ENCODE data around the gene TEX19.

Gene TEX19

GRCh38 chr17:82382933-82383255 is 23.8 kb downstream of the TEX19 start (continued):
- TF ChIP-seq, protein P1, sequence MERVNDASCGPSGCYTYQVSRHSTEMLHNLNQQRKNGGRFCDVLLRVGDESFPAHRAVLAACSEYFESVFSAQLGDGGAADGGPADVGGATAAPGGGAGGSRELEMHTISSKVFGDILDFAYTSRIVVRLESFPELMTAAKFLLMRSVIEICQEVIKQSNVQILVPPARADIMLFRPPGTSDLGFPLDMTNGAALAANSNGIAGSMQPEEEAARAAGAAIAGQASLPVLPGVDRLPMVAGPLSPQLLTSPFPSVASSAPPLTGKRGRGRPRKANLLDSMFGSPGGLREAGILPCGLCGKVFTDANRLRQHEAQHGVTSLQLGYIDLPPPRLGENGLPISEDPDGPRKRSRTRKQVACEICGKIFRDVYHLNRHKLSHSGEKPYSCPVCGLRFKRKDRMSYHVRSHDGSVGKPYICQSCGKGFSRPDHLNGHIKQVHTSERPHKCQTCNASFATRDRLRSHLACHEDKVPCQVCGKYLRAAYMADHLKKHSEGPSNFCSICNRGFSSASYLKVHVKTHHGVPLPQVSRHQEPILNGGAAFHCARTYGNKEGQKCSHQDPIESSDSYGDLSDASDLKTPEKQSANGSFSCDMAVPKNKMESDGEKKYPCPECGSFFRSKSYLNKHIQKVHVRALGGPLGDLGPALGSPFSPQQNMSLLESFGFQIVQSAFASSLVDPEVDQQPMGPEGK (CRISPR knock-in tag; IDR thresholded peaks at IDR 0.05; ENCODE audit: borderline replicate concordance) = no peak

DNA sequence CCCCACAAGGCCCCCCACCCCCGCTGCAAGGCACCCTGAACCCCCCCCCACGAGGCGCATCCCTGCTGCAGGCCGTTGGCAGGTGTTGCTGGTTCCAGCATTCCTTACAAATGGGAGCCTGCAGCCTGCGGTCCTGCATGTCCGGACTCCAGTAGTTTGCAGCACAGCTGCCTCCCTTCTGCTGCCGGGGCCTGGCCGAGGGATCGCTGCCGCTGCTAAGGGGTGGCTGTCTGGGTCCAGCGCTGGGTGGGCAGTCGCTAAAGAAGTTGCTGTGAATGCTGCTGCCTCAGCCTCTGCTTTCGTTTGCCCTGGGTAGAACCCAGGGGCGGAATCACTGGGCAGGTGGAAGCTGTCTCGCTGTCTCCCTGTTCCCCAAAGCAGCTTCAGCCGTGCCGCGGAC is 24.4 kb downstream of the TEX19 start:
- no peak for TF ChIP-seq GLIS3 (CRISPR knock-in tag; IDR thresholded peaks at IDR 0.05)
- TF ChIP-seq TOX (CRISPR knock-in tag; IDR thresholded peaks at IDR 0.05; ENCODE audit: borderline replicate concordance) = no peak
- TF ChIP-seq ZNF70 (CRISPR knock-in tag; IDR thresholded peaks at IDR 0.05) = no peak
- TF ChIP-seq PPARA (CRISPR knock-in tag; IDR thresholded peaks at IDR 0.05; ENCODE audit: borderline replicate concordance) = no peak
- TF ChIP-seq, protein P1 (CRISPR knock-in tag; IDR thresholded peaks at IDR 0.05; ENCODE audit: borderline replicate concordance) = no peak
- TF ChIP-seq ZNF565 (CRISPR knock-in tag; conservative IDR thresholded peaks at IDR 0.05; ENCODE audit: low read depth) = no peak
- TF ChIP-seq, protein P2, sequence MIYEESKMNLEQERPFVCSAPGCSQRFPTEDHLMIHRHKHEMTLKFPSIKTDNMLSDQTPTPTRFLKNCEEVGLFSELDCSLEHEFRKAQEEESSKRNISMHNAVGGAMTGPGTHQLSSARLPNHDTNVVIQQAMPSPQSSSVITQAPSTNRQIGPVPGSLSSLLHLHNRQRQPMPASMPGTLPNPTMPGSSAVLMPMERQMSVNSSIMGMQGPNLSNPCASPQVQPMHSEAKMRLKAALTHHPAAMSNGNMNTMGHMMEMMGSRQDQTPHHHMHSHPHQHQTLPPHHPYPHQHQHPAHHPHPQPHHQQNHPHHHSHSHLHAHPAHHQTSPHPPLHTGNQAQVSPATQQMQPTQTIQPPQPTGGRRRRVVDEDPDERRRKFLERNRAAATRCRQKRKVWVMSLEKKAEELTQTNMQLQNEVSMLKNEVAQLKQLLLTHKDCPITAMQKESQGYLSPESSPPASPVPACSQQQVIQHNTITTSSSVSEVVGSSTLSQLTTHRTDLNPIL (CRISPR knock-in tag; IDR thresholded peaks at IDR 0.05; ENCODE audit: low read depth) = no peak
- TF ChIP-seq ZFP3 (CRISPR knock-in tag; IDR thresholded peaks at IDR 0.05) = no peak
- TF ChIP-seq CSDC2 (CRISPR knock-in tag; IDR thresholded peaks at IDR 0.05) = no peak
- no peak for TF ChIP-seq SNAI2 (CRISPR knock-in tag; IDR thresholded peaks at IDR 0.05)
- TF ChIP-seq ZNF8 (CRISPR knock-in tag; IDR thresholded peaks at IDR 0.05) = no peak
- no peak for TF ChIP-seq OSR1 (CRISPR knock-in tag; IDR thresholded peaks at IDR 0.05)
- TF ChIP-seq RARB (CRISPR knock-in tag; IDR thresholded peaks at IDR 0.05) = no peak
- TF ChIP-seq ISL1 (CRISPR knock-in tag; IDR thresholded peaks at IDR 0.05) = no peak
- no peak for TF ChIP-seq ZFP30 (CRISPR knock-in tag; IDR thresholded peaks at IDR 0.05)
- no peak for TF ChIP-seq ZC3H10 (CRISPR knock-in tag; IDR thresholded peaks at IDR 0.05)
- no peak for TF ChIP-seq ARNTL (CRISPR knock-in tag; IDR thresholded peaks at IDR 0.05; ENCODE audit: borderline replicate concordance, low read depth)
- TF ChIP-seq, protein P3, sequence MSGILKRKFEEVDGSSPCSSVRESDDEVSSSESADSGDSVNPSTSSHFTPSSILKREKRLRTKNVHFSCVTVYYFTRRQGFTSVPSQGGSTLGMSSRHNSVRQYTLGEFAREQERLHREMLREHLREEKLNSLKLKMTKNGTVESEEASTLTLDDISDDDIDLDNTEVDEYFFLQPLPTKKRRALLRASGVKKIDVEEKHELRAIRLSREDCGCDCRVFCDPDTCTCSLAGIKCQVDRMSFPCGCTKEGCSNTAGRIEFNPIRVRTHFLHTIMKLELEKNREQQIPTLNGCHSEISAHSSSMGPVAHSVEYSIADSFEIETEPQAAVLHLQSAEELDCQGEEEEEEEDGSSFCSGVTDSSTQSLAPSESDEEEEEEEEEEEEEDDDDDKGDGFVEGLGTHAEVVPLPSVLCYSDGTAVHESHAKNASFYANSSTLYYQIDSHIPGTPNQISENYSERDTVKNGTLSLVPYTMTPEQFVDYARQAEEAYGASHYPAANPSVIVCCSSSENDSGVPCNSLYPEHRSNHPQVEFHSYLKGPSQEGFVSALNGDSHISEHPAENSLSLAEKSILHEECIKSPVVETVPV (CRISPR knock-in tag; IDR thresholded peaks at IDR 0.05) = no peak
- ATAC-seq = no peak

DNA sequence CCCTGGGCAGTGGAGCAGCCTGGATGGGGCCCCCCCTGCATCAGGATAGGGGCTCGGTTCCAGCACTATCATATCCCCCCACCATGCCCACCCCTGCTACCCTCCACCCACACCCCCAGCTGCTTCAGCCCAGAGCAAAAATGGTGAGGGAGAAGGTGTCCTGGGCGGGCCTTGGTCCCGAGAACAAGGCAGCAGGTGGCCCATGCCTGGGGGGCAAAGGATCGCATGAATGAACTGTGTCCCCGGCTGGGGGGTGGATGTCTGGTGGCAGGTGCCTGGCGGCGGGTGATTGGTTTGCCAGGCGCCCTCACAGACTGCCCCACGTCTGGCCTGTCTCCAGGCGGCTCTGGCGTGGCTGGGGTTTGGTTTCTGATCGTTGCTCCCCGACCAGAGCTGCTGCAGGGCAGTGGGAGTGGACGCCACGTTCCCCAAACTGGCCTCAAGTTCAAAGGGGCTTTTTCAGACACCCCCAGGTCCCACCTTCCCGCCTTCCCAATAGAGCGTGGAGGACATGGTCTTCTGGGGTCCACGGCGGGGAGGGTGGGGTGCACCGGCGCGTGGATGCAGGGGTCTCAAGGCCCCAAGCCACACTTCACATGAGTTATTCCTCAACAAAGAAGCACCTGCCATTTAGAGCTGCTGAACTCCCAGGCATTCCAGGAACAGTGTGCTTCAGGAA is 25.1 kb downstream of the TEX19 start:
- no peak for ATAC-seq
- TF ChIP-seq, protein P3 (CRISPR knock-in tag; IDR thresholded peaks at IDR 0.05) = no peak
- no peak for TF ChIP-seq ZFP3 (CRISPR knock-in tag; IDR thresholded peaks at IDR 0.05)
- TF ChIP-seq ZFP30 (CRISPR knock-in tag; IDR thresholded peaks at IDR 0.05) = no peak
- TF ChIP-seq, protein P2 (CRISPR knock-in tag; IDR thresholded peaks at IDR 0.05; ENCODE audit: low read depth) = no peak
- TF ChIP-seq ESRRG (CRISPR knock-in tag; IDR thresholded peaks at IDR 0.05) = no peak
- no peak for TF ChIP-seq GLIS3 (CRISPR knock-in tag; IDR thresholded peaks at IDR 0.05)
- no peak for TF ChIP-seq TSHZ2 (CRISPR knock-in tag; IDR thresholded peaks at IDR 0.05)
- TF ChIP-seq CSDC2 (CRISPR knock-in tag; IDR thresholded peaks at IDR 0.05) = no peak
- no peak for TF ChIP-seq BACH2 (CRISPR knock-in tag; IDR thresholded peaks at IDR 0.05; ENCODE audit: borderline replicate concordance)
- TF ChIP-seq OSR1 (CRISPR knock-in tag; IDR thresholded peaks at IDR 0.05) = no peak
- TF ChIP-seq ZNF8 (CRISPR knock-in tag; IDR thresholded peaks at IDR 0.05) = no peak
- TF ChIP-seq RARB (CRISPR knock-in tag; IDR thresholded peaks at IDR 0.05) = no peak
- TF ChIP-seq PPARA (CRISPR knock-in tag; IDR thresholded peaks at IDR 0.05; ENCODE audit: borderline replicate concordance) = no peak
- no peak for TF ChIP-seq ZC3H10 (CRISPR knock-in tag; IDR thresholded peaks at IDR 0.05)
- TF ChIP-seq, protein P1 (CRISPR knock-in tag; IDR thresholded peaks at IDR 0.05; ENCODE audit: borderline replicate concordance) = no peak
- no peak for TF ChIP-seq ISL1 (CRISPR knock-in tag; IDR thresholded peaks at IDR 0.05)
- TF ChIP-seq SNAI2 (CRISPR knock-in tag; IDR thresholded peaks at IDR 0.05) = no peak
- TF ChIP-seq ARNTL (CRISPR knock-in tag; IDR thresholded peaks at IDR 0.05; ENCODE audit: borderline replicate concordance, low read depth) = no peak

Data from SK-N-SH treated with all-trans-retinoic acid at 6 μM for 48 hours (cell line).